Right forelimb (tissue), 1 donor: Measurements from ENCODE around the gene TCF25.

Source experiments
- DNase-seq: peaks from one replicate; pipeline ENCODE4 v3.0.0-alpha.2; 2018

TCF25 gene

DNA sequence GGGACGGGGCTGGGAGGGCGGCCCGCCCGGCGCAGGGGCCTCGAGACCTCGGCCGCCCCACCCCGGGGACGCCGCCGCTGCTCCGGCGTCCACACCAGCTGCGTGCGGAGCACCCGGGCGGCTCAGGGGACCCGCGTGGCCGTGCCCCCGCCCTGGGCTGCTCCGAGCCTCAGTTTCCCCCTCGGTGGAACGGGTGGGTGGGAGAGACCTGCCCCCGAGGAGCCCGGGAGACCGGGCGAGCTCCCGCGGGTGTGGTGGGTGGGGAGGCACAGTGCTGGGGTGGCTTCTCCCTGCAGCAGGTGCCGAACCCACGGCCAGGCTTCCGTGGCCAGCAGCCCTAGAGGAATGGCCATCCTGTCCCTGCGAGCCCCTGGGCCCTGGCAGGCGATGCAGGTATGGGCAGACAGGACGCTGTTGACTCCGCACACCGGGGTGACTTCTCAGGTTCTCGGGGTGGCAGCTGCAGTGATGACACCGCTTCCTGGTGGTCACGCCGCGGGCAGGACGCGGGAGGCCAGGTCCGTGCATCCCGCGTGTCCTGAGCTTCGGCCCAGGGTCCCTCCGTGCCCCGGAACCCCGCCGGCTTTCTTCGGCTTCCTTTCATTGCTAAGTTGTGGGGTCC is 75.8 kb downstream of the TCF25 start:
- DNase-seq: no peak

GRCh38 chr16:89949756-89950155 is 76.4 kb downstream of the TCF25 start:
- no peak for DNase-seq

GRCh38 chr16:89951509-89951908 is 78.1 kb downstream of the TCF25 start:
- DNase-seq: no peak

DNA sequence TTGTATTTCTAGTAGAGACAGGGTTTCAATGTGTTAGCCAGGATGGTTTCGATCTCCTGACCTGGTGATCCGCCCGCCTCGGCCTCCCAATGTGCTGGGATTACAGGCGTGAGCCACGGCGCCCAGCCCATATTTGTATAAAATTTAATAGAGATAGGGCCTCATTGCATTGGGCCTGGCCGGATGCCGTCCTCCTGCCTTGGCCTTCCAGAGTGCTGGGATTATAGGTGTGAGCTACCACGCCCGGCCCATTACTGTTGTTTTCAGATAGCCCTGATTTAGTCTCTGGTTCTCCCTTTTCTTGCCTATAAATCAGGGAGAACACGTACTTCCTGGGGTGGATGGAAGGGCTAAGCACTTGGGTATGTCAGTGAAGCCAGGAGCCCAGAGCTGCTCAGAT is 78.7 kb downstream of the TCF25 start:
- DNase-seq: no peak

- DNase-seq: no peak
These were observed 79.2 kb downstream of the TCF25 start for GRCh38 chr16:89952551-89952950.

GRCh38 chr16:89953671-89954406 is 80.4 kb downstream of the TCF25 start:
- DNase-seq: no peak

GRCh38 chr16:89954462-89954861 is 81.1 kb downstream of the TCF25 start:
- no peak for DNase-seq

DNA sequence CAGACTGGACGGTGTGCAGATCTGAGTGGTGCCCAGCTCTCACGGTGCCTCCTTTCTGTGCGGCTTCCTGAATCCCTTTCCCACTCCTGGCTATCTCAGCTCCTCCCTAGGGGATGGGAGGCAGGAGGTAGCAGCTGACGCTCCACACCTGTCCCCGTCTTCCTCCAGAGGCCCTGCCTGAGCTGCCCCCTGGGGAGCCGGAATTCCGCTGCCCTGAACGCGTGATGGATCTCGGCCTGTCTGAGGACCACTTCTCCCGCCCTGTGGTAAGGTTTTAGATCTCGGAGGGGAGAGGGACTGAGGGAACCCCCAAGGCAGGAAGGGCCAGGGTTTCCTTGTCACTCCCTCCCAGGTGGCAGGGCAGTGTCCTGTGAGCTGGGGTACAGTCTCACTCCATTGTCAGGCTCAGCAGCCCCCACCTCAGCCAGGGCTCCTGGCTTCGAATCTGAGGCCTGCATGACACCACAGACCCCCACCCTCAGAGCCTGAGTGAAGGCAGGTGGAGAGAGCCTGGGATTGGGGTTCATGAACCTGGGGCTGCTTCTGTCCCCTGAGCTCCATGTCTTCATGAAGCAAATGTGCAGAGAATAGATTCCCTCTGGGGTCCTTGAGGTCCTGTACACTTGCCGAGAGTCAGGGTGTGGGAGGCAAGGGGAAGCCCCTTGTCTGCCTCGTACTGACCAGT is 81.8 kb downstream of the TCF25 start:
- no peak for DNase-seq

GRCh38 chr16:89956505-89957215 is 83.3 kb downstream of the TCF25 start:
- no peak for DNase-seq

DNA sequence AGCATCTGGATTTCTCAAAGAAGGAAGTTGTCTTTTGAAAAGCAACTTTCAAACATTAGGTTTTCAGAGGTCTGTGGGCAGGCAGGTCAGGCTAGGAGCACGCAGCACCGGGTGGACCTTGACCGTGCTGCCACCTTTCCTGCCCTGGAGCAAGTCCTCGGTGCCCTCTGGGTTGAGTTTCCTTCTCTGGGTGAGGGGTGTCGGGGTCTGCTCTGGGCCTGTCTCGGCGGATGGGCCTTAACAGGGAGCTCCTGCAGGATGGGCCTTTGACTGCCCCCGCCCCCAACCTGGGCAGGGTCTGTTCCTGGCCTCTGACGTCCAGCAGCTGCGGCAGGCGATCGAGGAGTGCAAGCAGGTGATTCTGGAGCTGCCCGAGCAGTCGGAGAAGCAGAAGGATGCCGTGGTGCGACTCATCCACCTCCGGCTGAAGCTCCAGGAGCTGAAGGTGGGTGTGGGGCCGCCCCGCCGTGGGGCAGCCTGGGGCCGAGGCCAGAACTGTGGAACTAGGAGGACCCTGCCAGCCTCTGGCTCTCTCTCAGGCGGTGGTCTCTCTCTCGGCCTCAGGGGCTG is 83.9 kb downstream of the TCF25 start:
- no peak for DNase-seq

- no peak for DNase-seq
These were observed 84.7 kb downstream of the TCF25 start for GRCh38 chr16:89958068-89958467.

GRCh38 chr16:89958596-89958995 is 85.2 kb downstream of the TCF25 start:
- DNase-seq: no peak

GRCh38 chr16:89960966-89961365 is 87.6 kb downstream of the TCF25 start:
- no peak for DNase-seq
